ENCODE measurements around the gene ETNK2.

ETNK2 gene

GRCh38 chr1:204151552-204152309, at the start of gene ETNK2:
TSS of gene ETNK2 (minus strand) at chr1:204152044. CDS start at chr1:204151852, 192 bp downstream.
- Mint-ChIP-seq H3K27ac (no peak within 1 kb of the TSS), H3K36me3 (peaks cover 5% of the 10 kb centered on the region), H3K9me3 (no peaks in the 10 kb centered on the region), H3K4me1 (peaks cover 6% of the 10 kb centered on the region), H3K4me3 (peak within 1 kb of the TSS; percentile 63)
- ATAC-seq (peak; percentile 68), DNase-seq (ENCODE audit: low spot score in 2 of 2) (peak; percentile 49 to 71)

GRCh38 chr1:204201348-204202040, 49.6 kb upstream of the ETNK2 start:
- Mint-ChIP-seq H3K4me1 (peaks cover 11% of the 10 kb centered on the region), H3K36me3 (no peaks in the 10 kb centered on the region), H3K27ac (peak overlapping the region; percentile 73), H3K4me3 (no peak overlapping the region), H3K9me3 (no peaks in the 10 kb centered on the region)
- ATAC-seq (no peak), DNase-seq (ENCODE audit: low spot score in 2 of 2) (no peak)

- Mint-ChIP-seq H3K4me1 (peaks cover 22% of the 10 kb centered on the region), H3K27ac (no peak overlapping the region), H3K9me3 (no peaks in the 10 kb centered on the region), H3K36me3 (no peaks in the 10 kb centered on the region), H3K4me3 (no peak overlapping the region)
- no peak for DNase-seq (ENCODE audit: low spot score in 2 of 2)
- ATAC-seq = no peak
These were observed 47.7 kb upstream of the ETNK2 start for GRCh38 chr1:204199579-204199978.

- peaks cover 25% of the 10 kb centered on the region for H3K4me1 Mint-ChIP-seq
- DNase-seq (ENCODE audit: low spot score in 2 of 2) (no peak), ATAC-seq (peak; percentile 59)
- H3K27ac Mint-ChIP-seq = peak overlapping the region; percentile 87
- H3K4me3 Mint-ChIP-seq = no peak overlapping the region
- H3K36me3 Mint-ChIP-seq = no peaks in the 10 kb centered on the region
- H3K9me3 Mint-ChIP-seq = no peaks in the 10 kb centered on the region
These were observed 46.8 kb upstream of the ETNK2 start for GRCh38 chr1:204198348-204199340.

- Mint-ChIP-seq H3K36me3 (no peaks in the 10 kb centered on the region), H3K27ac (peak overlapping the region; percentile 74), H3K4me3 (no peak overlapping the region), H3K9me3 (no peaks in the 10 kb centered on the region), H3K4me1 (peaks cover 25% of the 10 kb centered on the region)
- ATAC-seq (no peak), DNase-seq (ENCODE audit: low spot score in 2 of 2) (no peak)
These were observed 45.2 kb upstream of the ETNK2 start for GRCh38 chr1:204197068-204197467.

GRCh38 chr1:204196068-204196795, 44.4 kb upstream of the ETNK2 start, which contains the start of gene KISS1:
TSS of gene KISS1 (minus strand) at chr1:204196491. CDS start at chr1:204192876, 3,615 bp downstream.
- Mint-ChIP-seq H3K36me3 (no peaks in the 10 kb centered on the region), H3K4me3 (no peak within 1 kb of the TSS), H3K27ac (peak within 1 kb of the TSS; percentile 74), H3K9me3 (no peaks in the 10 kb centered on the region), H3K4me1 (peaks cover 25% of the 10 kb centered on the region)
- ATAC-seq (no peak), DNase-seq (ENCODE audit: low spot score in 2 of 2) (no peak)

GRCh38 chr1:204194771-204195170, 42.9 kb upstream of the ETNK2 start:
- DNase-seq (ENCODE audit: low spot score in 2 of 2) (no peak), ATAC-seq (no peak)
- no peaks in the 10 kb centered on the region for H3K9me3 Mint-ChIP-seq
- H3K4me1 Mint-ChIP-seq = peaks cover 30% of the 10 kb centered on the region
- H3K27ac Mint-ChIP-seq = no peak overlapping the region
- no peaks in the 10 kb centered on the region for H3K36me3 Mint-ChIP-seq
- H3K4me3 Mint-ChIP-seq = no peak overlapping the region

- Mint-ChIP-seq H3K36me3 (no peaks in the 10 kb centered on the region), H3K9me3 (no peaks in the 10 kb centered on the region), H3K4me3 (no peak overlapping the region), H3K27ac (no peak overlapping the region), H3K4me1 (peaks cover 37% of the 10 kb centered on the region)
- DNase-seq (ENCODE audit: low spot score in 2 of 2) (no peak), ATAC-seq (no peak)
These were observed 42.2 kb upstream of the ETNK2 start for GRCh38 chr1:204194080-204194479.

GRCh38 chr1:204192589-204193352, 40.9 kb upstream of the ETNK2 start:
- DNase-seq (ENCODE audit: low spot score in 2 of 2) (no peak), ATAC-seq (no peak)
- H3K27ac Mint-ChIP-seq = no peak overlapping the region
- no peaks in the 10 kb centered on the region for H3K36me3 Mint-ChIP-seq
- peaks cover 38% of the 10 kb centered on the region for H3K4me1 Mint-ChIP-seq
- no peaks in the 10 kb centered on the region for H3K9me3 Mint-ChIP-seq
- H3K4me3 Mint-ChIP-seq = no peak overlapping the region

- H3K4me1 Mint-ChIP-seq = peaks cover 41% of the 10 kb centered on the region
- DNase-seq (ENCODE audit: low spot score in 2 of 2) = no peak
- ATAC-seq = no peak
- no peak overlapping the region for H3K4me3 Mint-ChIP-seq
- no peaks in the 10 kb centered on the region for H3K36me3 Mint-ChIP-seq
- no peak overlapping the region for H3K27ac Mint-ChIP-seq
- H3K9me3 Mint-ChIP-seq = no peaks in the 10 kb centered on the region
These were observed 40.2 kb upstream of the ETNK2 start for GRCh38 chr1:204192046-204192445.

- Mint-ChIP-seq H3K4me1 (peaks cover 41% of the 10 kb centered on the region), H3K27ac (no peak overlapping the region), H3K9me3 (no peaks in the 10 kb centered on the region), H3K4me3 (no peak overlapping the region), H3K36me3 (no peaks in the 10 kb centered on the region)
- DNase-seq (ENCODE audit: low spot score in 2 of 2) (no peak), ATAC-seq (no peak)
These were observed 39.6 kb upstream of the ETNK2 start for GRCh38 chr1:204191456-204191855.

GRCh38 chr1:204190212-204191211, 38.7 kb upstream of the ETNK2 start:
- no peaks in the 10 kb centered on the region for H3K36me3 Mint-ChIP-seq
- H3K4me3 Mint-ChIP-seq = peak overlapping the region; percentile 37
- ATAC-seq = peak; percentile 52
- H3K27ac Mint-ChIP-seq = no peak overlapping the region
- DNase-seq (ENCODE audit: low spot score in 2 of 2) = no peak
- no peaks in the 10 kb centered on the region for H3K9me3 Mint-ChIP-seq
- peaks cover 40% of the 10 kb centered on the region for H3K4me1 Mint-ChIP-seq

Measured in stimulated activated effector memory CD8-positive, alpha-beta T cell treated with anti-CD3 and anti-CD28 coated beads, Interleukin-12 subunit alpha, Interleukin-12 subunit beta, amount 100 ng/mL, for 72 hours (primary cell).